OCI-LY7 (cell line): ENCODE results near the gene ADAM12. TPM values are rescaled to one million over a fixed set of nuclear protein-coding genes. Genes with fewer than 3 reads are reported as not detected.

Source experiments
- BruUV-seq: library from RNA; stranded (reverse); fragments of 400-500 nt; replicated peaks from 2 replicates; lab custom pipeline; 2021; lab: Mats Ljungman, UMichigan
- CTCF ChIA-PET: fragments of 300-600 bp; sonication (Branson Sonifier 250); formaldehyde crosslinking; loops from one replicate; lab custom pipeline; 2022; ENCODE audit warnings: antibody characterized with exemption; ENCODE audit not compliant: unreplicated experiment; lab: Charles Lee
- POLR2A ChIA-PET: fragments of 300-600 bp; sonication (Branson Sonifier 250); formaldehyde crosslinking; loops from one replicate; lab custom pipeline; 2022; ENCODE audit warnings: antibody characterized with exemption; lab: Charles Lee
- DNase-seq: peaks from one replicate; pipeline ENCODE4 v3.0.0-alpha.2; 2015; ENCODE audit warnings: low spot score
- H2AFZ ChIP-seq: fragments of 200-600 bp; sonication (generic), shearing (Covaris generic); 2 replicates; pipeline ENCODE4 v1.6.1; 2014; ENCODE audit warnings: mild to moderate bottlenecking, antibody characterized with exemption, low read length, moderate library complexity
- H3K27ac ChIP-seq: fragments of 200-600 bp; sonication (generic); 2 replicates; pipeline ENCODE4 v1.5.1; 2014; ENCODE audit warnings: mixed run types, low read depth, mild to moderate bottlenecking, moderate library complexity, low read length, inconsistent platforms; ENCODE audit not compliant: poor library complexity, severe bottlenecking
- H3K36me3 ChIP-seq: fragments of 200-600 bp; sonication (generic); 2 replicates; pipeline ENCODE4 v1.6.1; 2014; ENCODE audit warnings: mild to moderate bottlenecking, antibody characterized with exemption, low read length, moderate library complexity, mixed read lengths; ENCODE audit not compliant: insufficient read depth
- H3K4me1 ChIP-seq: fragments of 200-600 bp; sonication (generic); 2 replicates; pipeline ENCODE4 v1.5.1; 2014; ENCODE audit warnings: mild to moderate bottlenecking, low read length; ENCODE audit not compliant: insufficient read depth, poor library complexity, severe bottlenecking
- H3K4me2 ChIP-seq: fragments of 200-600 bp; sonication (generic); 2 replicates; pipeline ENCODE4 v1.6.1; 2014; ENCODE audit warnings: mild to moderate bottlenecking, low read length
- H3K4me3 ChIP-seq: fragments of 200-600 bp; sonication (generic); 2 replicates; pipeline ENCODE4 v1.5.1; 2014; ENCODE audit warnings: mild to moderate bottlenecking, low read depth, low read length; ENCODE audit not compliant: poor library complexity, severe bottlenecking
- H3K79me2 ChIP-seq: fragments of 200-600 bp; sonication (generic); 2 replicates; pipeline ENCODE4 v1.6.1; 2016; ENCODE audit warnings: low read depth, mild to moderate bottlenecking, low read length, moderate library complexity, mixed read lengths; ENCODE audit not compliant: insufficient read depth
- H3K9me2 ChIP-seq: fragments of 200-600 bp; sonication (generic); 2 replicates; pipeline ENCODE4 v1.6.1; 2016; ENCODE audit warnings: mild to moderate bottlenecking, low read length, mixed read lengths; ENCODE audit not compliant: insufficient read depth
- H3K9me3 ChIP-seq: fragments of 200-600 bp; sonication (generic); 2 replicates; pipeline ENCODE4 v1.6.1; 2014; ENCODE audit warnings: mild to moderate bottlenecking, mixed run types, low read length, mixed read lengths
- H4K20me1 ChIP-seq: fragments of 200-600 bp; sonication (generic); 2 replicates; pipeline ENCODE4 v1.6.1; 2014; ENCODE audit warnings: mild to moderate bottlenecking, antibody characterized with exemption, low read length, moderate library complexity, mixed read lengths; ENCODE audit not compliant: insufficient read depth
- EZH2phosphoT487 ChIP-seq: fragments of 200-600 bp; sonication (generic); IDR thresholded peaks from 2 replicates; pipeline ENCODE4 v1.6.1; 2018; ENCODE audit warnings: low read depth, borderline replicate concordance, mild to moderate bottlenecking, mixed run types, antibody characterized with exemption, low read length, moderate library complexity, mixed read lengths
- intact Hi-C: fragments of 100-400 bp; cut with micrococcal nuclease; formaldehyde crosslinking; loops from one replicate; pipeline ENCODE4 v1.10.0; 2022; ENCODE audit not compliant: unreplicated experiment
- total RNA-seq, 2 experiments: library from RNA; depleted of rRNA in 1 of 2; stranded (reverse); fragments of >200 nt in 1 of 2; shearing (Covaris generic) in 1 of 2; gene quantifications; 2 replicates each; pipeline ENCODE4 v1.2.3, GENCODE V29; 2014 to 2022
- TF ChIP-seq, protein P1 (sequence below): fragments of 200-600 bp; sonication (generic); conservative IDR thresholded peaks from 2 replicates; pipeline ENCODE4 v1.5.1; 2014; ENCODE audit warnings: mild to moderate bottlenecking, antibody characterized with exemption, low read length, moderate library complexity, mixed read lengths

The ADAM12 gene
- total RNA-seq, 2 experiments from 2014 or later = 0.06 TPM; not detected in 1

DNA sequence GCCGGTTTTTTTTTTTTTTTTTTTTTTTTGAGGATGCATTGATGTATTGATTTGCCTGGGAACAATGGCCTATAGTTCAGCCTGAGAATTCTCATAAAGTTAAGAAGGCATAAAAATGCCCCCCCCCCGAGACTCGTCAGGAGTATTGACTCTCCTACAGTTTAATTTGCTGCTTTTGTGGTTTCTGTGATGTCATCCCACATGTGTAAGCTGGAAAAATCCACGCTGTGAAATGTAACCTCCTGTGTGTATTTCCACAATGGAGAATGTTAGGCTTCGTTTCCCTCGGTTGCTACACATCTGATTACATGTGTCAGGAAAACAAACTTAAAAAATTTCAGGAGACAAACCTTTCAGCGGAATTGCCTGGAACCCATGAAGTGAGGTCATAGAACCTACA, 374.0 kb downstream of the ADAM12 start:
- Histone ChIP-seq H3K9me2 (no peaks in the 10 kb centered on the region), H3K9me3 (no peaks in the 10 kb centered on the region), H3K27ac (no peak overlapping the region), H2AFZ (no peak overlapping the region), H3K4me3 (no peak overlapping the region), H3K4me2 (no peak overlapping the region), H3K4me1 (no peaks in the 10 kb centered on the region), H3K79me2 (no peaks in the 10 kb centered on the region), H4K20me1 (no peaks in the 10 kb centered on the region), H3K36me3 (no peaks in the 10 kb centered on the region)
- CTCF ChIA-PET = no interaction called here
- no TSS peak for BruUV-seq
- intact Hi-C loops = no loop called here
- DNase-seq = no peak
- POLR2A ChIA-PET = no interaction called here
- TF ChIP-seq, protein P1, sequence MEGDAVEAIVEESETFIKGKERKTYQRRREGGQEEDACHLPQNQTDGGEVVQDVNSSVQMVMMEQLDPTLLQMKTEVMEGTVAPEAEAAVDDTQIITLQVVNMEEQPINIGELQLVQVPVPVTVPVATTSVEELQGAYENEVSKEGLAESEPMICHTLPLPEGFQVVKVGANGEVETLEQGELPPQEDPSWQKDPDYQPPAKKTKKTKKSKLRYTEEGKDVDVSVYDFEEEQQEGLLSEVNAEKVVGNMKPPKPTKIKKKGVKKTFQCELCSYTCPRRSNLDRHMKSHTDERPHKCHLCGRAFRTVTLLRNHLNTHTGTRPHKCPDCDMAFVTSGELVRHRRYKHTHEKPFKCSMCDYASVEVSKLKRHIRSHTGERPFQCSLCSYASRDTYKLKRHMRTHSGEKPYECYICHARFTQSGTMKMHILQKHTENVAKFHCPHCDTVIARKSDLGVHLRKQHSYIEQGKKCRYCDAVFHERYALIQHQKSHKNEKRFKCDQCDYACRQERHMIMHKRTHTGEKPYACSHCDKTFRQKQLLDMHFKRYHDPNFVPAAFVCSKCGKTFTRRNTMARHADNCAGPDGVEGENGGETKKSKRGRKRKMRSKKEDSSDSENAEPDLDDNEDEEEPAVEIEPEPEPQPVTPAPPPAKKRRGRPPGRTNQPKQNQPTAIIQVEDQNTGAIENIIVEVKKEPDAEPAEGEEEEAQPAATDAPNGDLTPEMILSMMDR = no peak
- no peak for TF ChIP-seq EZH2phosphoT487

DNA sequence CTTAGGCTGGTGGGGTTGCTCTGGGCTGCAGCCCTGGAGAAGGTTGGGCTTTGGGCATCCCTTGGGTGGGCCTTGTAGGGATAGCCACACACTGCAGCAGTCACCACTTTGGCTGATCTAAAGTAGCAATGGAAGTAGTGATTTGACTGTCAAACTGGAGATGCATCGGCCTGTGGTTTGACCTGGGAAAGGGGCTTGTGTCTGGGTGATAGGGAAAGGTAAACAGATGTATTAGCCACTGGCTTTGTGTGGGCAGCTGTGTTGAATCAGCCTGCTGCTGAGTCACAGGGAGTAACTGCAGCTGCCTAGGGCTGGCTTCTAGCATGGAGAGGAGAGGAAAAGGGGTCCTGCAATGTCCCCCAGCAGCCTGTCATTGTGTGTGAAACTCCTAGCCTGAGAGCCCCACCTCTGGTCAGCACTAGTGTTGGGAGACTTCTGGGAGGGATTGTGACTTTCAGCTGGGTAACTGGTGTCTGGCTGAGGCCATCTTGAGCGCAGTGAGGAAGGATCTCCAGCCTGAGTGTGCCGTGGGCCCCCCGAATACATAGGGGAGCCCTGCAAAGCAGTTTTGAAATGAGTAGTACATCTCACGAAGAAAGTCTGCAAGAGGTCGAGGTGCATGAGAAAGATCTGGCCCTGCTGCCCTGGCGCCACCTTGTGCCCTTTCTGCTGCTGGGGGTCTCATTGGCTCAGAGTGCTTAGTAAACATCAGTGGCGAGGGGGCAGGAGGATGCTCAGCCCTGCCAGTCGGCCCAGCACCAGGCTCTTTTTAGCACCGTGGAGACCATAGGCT, 374.6 kb downstream of the ADAM12 start:
- Histone ChIP-seq H3K79me2 (no peaks in the 10 kb centered on the region), H3K9me3 (no peaks in the 10 kb centered on the region), H3K4me3 (no peak overlapping the region), H3K27ac (no peak overlapping the region), H3K4me1 (no peaks in the 10 kb centered on the region), H2AFZ (no peak overlapping the region), H3K4me2 (no peak overlapping the region), H4K20me1 (no peaks in the 10 kb centered on the region), H3K36me3 (no peaks in the 10 kb centered on the region), H3K9me2 (no peaks in the 10 kb centered on the region)
- TF ChIP-seq, protein P1 = no peak
- no peak for TF ChIP-seq EZH2phosphoT487
- intact Hi-C loops = no loop called here
- BruUV-seq = no TSS peak
- ChIA-PET POLR2A (no interaction called here), CTCF (no interaction called here)
- DNase-seq = no peak

DNA sequence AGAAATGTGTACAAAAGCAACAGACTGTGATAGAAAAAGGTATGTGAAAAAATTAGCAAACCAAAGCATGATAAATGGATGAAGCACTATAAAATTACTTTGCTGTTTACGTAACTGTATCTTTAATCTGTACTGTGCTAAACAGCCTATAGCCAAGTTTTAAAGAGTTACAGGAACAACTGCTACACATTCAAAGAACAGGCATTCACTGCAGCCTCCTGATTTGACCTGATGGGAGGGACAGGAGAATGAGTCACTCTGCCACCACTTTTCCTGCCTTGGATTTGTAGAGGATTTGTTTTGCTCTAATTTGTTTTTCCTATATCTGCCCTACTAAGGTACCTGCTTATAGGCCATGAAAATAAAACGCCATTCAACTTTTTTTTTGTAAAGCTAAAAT, 375.8 kb downstream of the ADAM12 start:
- no peak overlapping the region for H3K27ac ChIP-seq
- CTCF ChIA-PET = no interaction called here
- BruUV-seq = no TSS peak
- H3K79me2 ChIP-seq = no peaks in the 10 kb centered on the region
- POLR2A ChIA-PET = no interaction called here
- intact Hi-C loops = no loop called here
- H3K4me1 ChIP-seq = no peaks in the 10 kb centered on the region
- no peaks in the 10 kb centered on the region for H3K9me2 ChIP-seq
- H4K20me1 ChIP-seq = no peaks in the 10 kb centered on the region
- TF ChIP-seq, protein P1 = no peak
- TF ChIP-seq EZH2phosphoT487 = no peak
- H3K4me3 ChIP-seq = no peak overlapping the region
- H3K36me3 ChIP-seq = no peaks in the 10 kb centered on the region
- no peak for DNase-seq
- H2AFZ ChIP-seq = no peak overlapping the region
- H3K9me3 ChIP-seq = no peaks in the 10 kb centered on the region
- H3K4me2 ChIP-seq = no peak overlapping the region
